Bronchial epithelial cell (primary cell): ENCODE data around the gene STK32C. TPM values are rescaled to one million over a fixed set of nuclear protein-coding genes. Genes with fewer than 3 reads are reported as not detected.
A peak's percentile ranks its signal among the peaks of the same experiment; 100 is the strongest.

Experiments
- DNase-seq: peaks from one replicate; pipeline ENCODE4 v3.0.0-alpha.2; 2010; ENCODE audit warnings: low read depth
- FAIRE-seq: peaks from 2 replicates; lab custom pipeline; 2011; peaks lifted over from hg19 to GRCh38; lab: Jason Lieb, UNC
- H3K27me3 ChIP-seq: 2 replicates; pipeline ENCODE4 v1.5.1; 2011; ENCODE audit warnings: low read length; ENCODE audit not compliant: control insufficient read depth, insufficient read depth
- H3K36me3 ChIP-seq: 2 replicates; pipeline ENCODE4 v1.5.1; 2011; ENCODE audit warnings: low read length; ENCODE audit not compliant: control insufficient read depth, insufficient read depth
- H3K4me3 ChIP-seq: 2 replicates; pipeline ENCODE4 v1.5.1; 2011; ENCODE audit warnings: mild to moderate bottlenecking, low read depth, low read length, control low read depth
- CTCF ChIP-seq: IDR thresholded peaks from 2 replicates; pipeline ENCODE4 v1.5.1; 2011; ENCODE audit warnings: mild to moderate bottlenecking, moderate library complexity, low read length, control low read depth, inconsistent platforms; ENCODE audit not compliant: insufficient read depth, severe bottlenecking
- total RNA-seq: library from RNA; depleted of rRNA; stranded (reverse); fragments of >200 nt; gene quantifications from 2 replicates; pipeline ENCODE4 v1.2.1, GENCODE V29; 2014

STK32C gene
- total RNA-seq, 1 donor from 2014 or later = 9.7 TPM

GRCh38 chr10:132336919-132337407 is 29.2 kb upstream of the STK32C start:
- DNase-seq = peak; percentile 7
- peak overlapping the region; percentile 34 for H3K4me3 ChIP-seq
- FAIRE-seq = no peak
- H3K27me3 ChIP-seq = no peaks in the 10 kb centered on the region
- H3K36me3 ChIP-seq = no peaks in the 10 kb centered on the region
- no peak for TF ChIP-seq CTCF

GRCh38 chr10:132336064-132336746 is 28.5 kb upstream of the STK32C start:
- no peak for TF ChIP-seq CTCF
- no peak for FAIRE-seq
- H3K4me3 ChIP-seq = no peak overlapping the region

GRCh38 chr10:132335189-132336063 is 27.7 kb upstream of the STK32C start:
- FAIRE-seq (no peak), DNase-seq (no peak)
- no peak for TF ChIP-seq CTCF

More at GRCh38 chr10:132336064-132336746, 28.5 kb upstream of the STK32C start:
- no peaks in the 10 kb centered on the region for H3K27me3 ChIP-seq
- DNase-seq = no peak
- H3K36me3 ChIP-seq = no peaks in the 10 kb centered on the region

DNA sequence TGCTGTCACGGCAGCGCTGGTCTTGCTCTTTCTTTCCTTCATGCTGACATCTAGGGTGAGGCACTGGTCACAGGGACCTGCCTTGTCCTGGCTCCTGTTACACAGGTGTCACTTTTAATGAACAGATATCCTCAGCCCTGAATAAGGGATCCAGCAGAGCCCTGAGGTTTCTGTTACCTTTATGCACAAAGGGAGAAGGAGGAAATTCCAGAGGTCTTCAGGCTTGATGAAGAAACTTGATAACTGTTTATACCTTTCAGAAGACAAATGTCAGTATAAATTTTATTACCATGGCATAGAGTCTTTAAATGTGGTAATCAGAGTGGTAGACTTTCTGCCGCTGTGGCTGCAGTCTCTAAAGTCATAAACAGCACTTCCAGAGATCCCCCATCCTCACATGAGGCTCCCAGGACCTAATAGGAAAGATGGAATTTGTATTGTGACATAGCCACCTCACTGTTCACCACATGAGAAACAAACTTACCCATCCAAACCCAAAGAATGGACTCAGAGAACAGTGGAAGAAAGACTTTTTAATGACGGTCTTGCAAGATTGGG is 27.0 kb upstream of the STK32C start:
- Histone ChIP-seq H3K4me3 (no peak overlapping the region), H3K36me3 (no peaks in the 10 kb centered on the region), H3K27me3 (no peaks in the 10 kb centered on the region)
- TF ChIP-seq CTCF = no peak
- DNase-seq (no peak), FAIRE-seq (no peak)

More at GRCh38 chr10:132335189-132336063, 27.7 kb upstream of the STK32C start:
- H3K36me3 ChIP-seq = no peaks in the 10 kb centered on the region
- H3K27me3 ChIP-seq = no peaks in the 10 kb centered on the region
- no peak overlapping the region for H3K4me3 ChIP-seq

DNA sequence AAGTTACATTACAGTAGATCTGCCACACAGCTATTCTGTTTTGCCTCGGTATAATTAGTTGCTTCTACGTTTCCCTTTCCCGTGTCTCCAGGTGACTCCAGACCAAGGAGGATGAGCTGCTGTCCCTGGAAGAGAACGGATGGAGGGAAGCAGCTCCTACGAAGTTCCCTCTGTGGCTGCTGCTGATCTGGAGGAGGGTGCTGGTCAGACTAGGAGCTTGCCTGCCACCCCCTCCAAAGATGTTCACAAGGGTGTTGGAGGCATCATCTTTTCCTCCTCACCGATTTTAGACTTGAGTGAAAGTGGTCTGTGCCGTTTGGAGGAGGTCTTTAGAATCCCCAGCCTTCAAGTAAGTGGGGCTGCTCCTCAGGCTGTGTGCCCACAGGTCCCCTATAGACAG is 25.6 kb upstream of the STK32C start:
- Histone ChIP-seq H3K27me3 (no peaks in the 10 kb centered on the region), H3K36me3 (no peaks in the 10 kb centered on the region), H3K4me3 (no peak overlapping the region)
- no peak for TF ChIP-seq CTCF
- FAIRE-seq (no peak), DNase-seq (no peak)
